Measurements from ENCODE around the gene RASA3.

GRCh38 chr13:114042066-114042815 lies 90.2 kb downstream of the RASA3 start:
- TF ChIP-seq CTCF (conservative IDR thresholded peaks at IDR 0.05; ENCODE audit: low read length): no peak
- no peak for TF ChIP-seq EZH2phosphoT487 (IDR thresholded peaks at IDR 0.05; ENCODE audit: borderline replicate concordance)
